Prostate gland (tissue), 2 donors: ENCODE data around the gene NTM.

Experiments
- CTCF ChIP-seq, 4 experiments: fragments of 200-600 bp in 2 of 4; fragments of 450-650 bp in 2 of 4; sonication (generic) in 2 of 4; IDR thresholded peaks; 1 replicate in 3 of 4; 2 replicates in 1 of 4; pipeline ENCODE4 v1.5.1; 2016 to 2019; ENCODE audit warnings: antibody characterized with exemption in 4 of 4, mild to moderate bottlenecking in 2 of 4, moderate library complexity in 2 of 4
- POLR2A ChIP-seq: fragments of 450-650 bp; IDR thresholded peaks from one replicate; pipeline ENCODE4 v1.6.1; 2016; ENCODE audit warnings: antibody characterized with exemption, mild to moderate bottlenecking
- POLR2AphosphoS5 ChIP-seq: sonication (generic); formaldehyde crosslinking; IDR thresholded peaks from one replicate; pipeline ENCODE4 v1.6.1; 2017; ENCODE audit warnings: antibody characterized with exemption

GRCh38 chr11:131802440-131803115, 432.2 kb downstream of the NTM start:
- TF ChIP-seq CTCF (IDR thresholded peaks at IDR 0.05) = no peak
- no peak for TF ChIP-seq POLR2A
- no peak for TF ChIP-seq POLR2AphosphoS5
